IMR-90 (cell line): Measurements from ENCODE around the gene MTUS2. TPM values are rescaled to one million over a fixed set of nuclear protein-coding genes. Genes with fewer than 3 reads are reported as not detected.

ENCODE experiments used
- ATAC-seq: fragments of 200-7000 bp; cut with Tn5 transposase; 2 replicates; pipeline ENCODE4 v1.9.1; 2020; ENCODE audit warnings: low read depth, mild to moderate bottlenecking, moderate library complexity
- BruUV-seq: library from RNA; stranded (reverse); fragments of 400-500 nt; replicated peaks from 2 replicates; lab custom pipeline; 2021; lab: Mats Ljungman, UMichigan
- CTCF ChIA-PET: fragments of 300-600 bp; formaldehyde crosslinking; extraction: SDS; loops from one replicate; lab custom pipeline; 2021; ENCODE audit warnings: antibody characterized with exemption; lab: Yijun Ruan, JAX
- POLR2A ChIA-PET: fragments of 300-600 bp; sonication (Branson Sonifier 250); formaldehyde crosslinking; loops from one replicate; lab custom pipeline; 2022; ENCODE audit warnings: antibody characterized with exemption; ENCODE audit not compliant: unreplicated experiment; lab: Charles Lee
- DNase-seq: peaks from one replicate; pipeline ENCODE4 v3.0.0; 2013
- H2AFZ ChIP-seq: replicated peaks from 2 replicates; pipeline ENCODE3; 2013; ENCODE audit warnings: low read length, mild to moderate bottlenecking; ENCODE audit not compliant: poor library complexity
- H2AK5ac ChIP-seq: 2 replicates; pipeline ENCODE4 v1.6.1; 2013; ENCODE audit warnings: low read depth, low read length, inconsistent platforms
- H2AK9ac ChIP-seq: replicated peaks from 2 replicates; pipeline ENCODE3; 2013; ENCODE audit warnings: mild to moderate bottlenecking, low read depth, low read length, moderate library complexity; ENCODE audit not compliant: poor library complexity
- H2BK120ac ChIP-seq: 2 replicates; pipeline ENCODE4 v1.6.1; 2013; ENCODE audit warnings: low read depth, low read length, inconsistent platforms
- H2BK15ac ChIP-seq: 3 replicates; pipeline ENCODE4 v1.6.1; 2013; ENCODE audit warnings: low read depth, low read length, inconsistent platforms
- H2BK20ac ChIP-seq: 2 replicates; pipeline ENCODE4 v1.6.1; 2013; ENCODE audit warnings: low read depth, mild to moderate bottlenecking, inconsistent platforms, low read length, moderate library complexity
- H2BK5ac ChIP-seq: 2 replicates; pipeline ENCODE4 v1.6.1; 2013; ENCODE audit warnings: mild to moderate bottlenecking, low read depth, low read length, inconsistent platforms; ENCODE audit not compliant: poor library complexity, severe bottlenecking
- H3K14ac ChIP-seq: replicated peaks from 2 replicates; pipeline ENCODE4 v1.6.1; 2013; ENCODE audit warnings: low read depth, low read length, inconsistent platforms
- H3K18ac ChIP-seq: 2 replicates; pipeline ENCODE4 v1.6.1; 2013; ENCODE audit warnings: low read depth, low read length, control low read depth
- H3K23ac ChIP-seq: 2 replicates; pipeline ENCODE4 v1.6.1; 2013; ENCODE audit warnings: low read depth, low read length, inconsistent platforms
- H3K27ac ChIP-seq: 2 replicates; pipeline ENCODE4 v1.5.1; 2013; ENCODE audit warnings: mild to moderate bottlenecking, control low read depth, low read length; ENCODE audit not compliant: insufficient read depth
- H3K27me3 ChIP-seq: 2 replicates; pipeline ENCODE4 v1.6.1; 2013; ENCODE audit warnings: low read length; ENCODE audit not compliant: control insufficient read depth, insufficient read depth
- H3K36me3 ChIP-seq: 2 replicates; pipeline ENCODE4 v1.6.1; 2013; ENCODE audit warnings: low read length, mixed read lengths; ENCODE audit not compliant: control insufficient read depth, insufficient read depth
- H3K4ac ChIP-seq: 2 replicates; pipeline ENCODE4 v1.6.1; 2013; ENCODE audit warnings: low read depth, low read length, inconsistent platforms
- H3K4me1 ChIP-seq: 2 replicates; pipeline ENCODE4 v1.6.1; 2013; ENCODE audit warnings: low read length, mixed read lengths; ENCODE audit not compliant: control insufficient read depth, insufficient read depth
- H3K4me2 ChIP-seq: 2 replicates; pipeline ENCODE4 v1.6.1; 2013; ENCODE audit warnings: low read depth, mild to moderate bottlenecking, control low read depth, low read length, moderate library complexity
- H3K4me3 ChIP-seq: 2 replicates; pipeline ENCODE4 v1.5.1; 2013; ENCODE audit warnings: low read depth, mild to moderate bottlenecking, control low read depth, low read length, moderate library complexity; ENCODE audit not compliant: insufficient read depth
- H3K56ac ChIP-seq: 2 replicates; pipeline ENCODE4 v1.6.1; 2013; ENCODE audit warnings: low read length, inconsistent platforms; ENCODE audit not compliant: insufficient read depth; ENCODE audit errors: extremely low read depth
- H3K79me1 ChIP-seq, 2 experiments: 2 replicates each; pipeline ENCODE4 v1.6.1; 2013; ENCODE audit warnings: low read length in 2 of 2, inconsistent platforms in 1 of 2, low read depth in 1 of 2
- H3K9ac ChIP-seq: 2 replicates; pipeline ENCODE4 v1.6.1; 2013; ENCODE audit warnings: low read depth, low read length, control low read depth
- H3K9me1 ChIP-seq: 2 replicates; pipeline ENCODE4 v1.6.1; 2013; ENCODE audit warnings: low read length, inconsistent platforms; ENCODE audit not compliant: insufficient read depth
- H3K9me3 ChIP-seq: 2 replicates; pipeline ENCODE4 v1.6.1; 2013; ENCODE audit warnings: low read length; ENCODE audit not compliant: control insufficient read depth, insufficient read depth
- H4K20me1 ChIP-seq: 2 replicates; pipeline ENCODE4 v1.6.1; 2013; ENCODE audit warnings: low read length, inconsistent platforms; ENCODE audit not compliant: insufficient read depth
- H4K5ac ChIP-seq: 2 replicates; pipeline ENCODE4 v1.6.1; 2013; ENCODE audit warnings: mild to moderate bottlenecking, low read depth, low read length, control low read depth
- H4K8ac ChIP-seq, 2 experiments: 2 replicates each; pipeline ENCODE4 v1.6.1; 2013; ENCODE audit warnings: low read depth in 2 of 2, low read length in 2 of 2, control low read depth in 1 of 2, inconsistent platforms in 1 of 2
- H4K91ac ChIP-seq: 2 replicates; pipeline ENCODE4 v1.6.1; 2013; ENCODE audit warnings: low read depth, low read length, inconsistent platforms; ENCODE audit not compliant: insufficient read depth
- BHLHE40 ChIP-seq: fragments of 150-350 bp; IDR thresholded peaks from 2 replicates; pipeline ENCODE4 v1.6.1; 2016; ENCODE audit warnings: mild to moderate bottlenecking, low read depth, low read length
- CEBPB ChIP-seq: IDR thresholded peaks from 2 replicates; pipeline ENCODE4 v1.6.1; 2012; ENCODE audit warnings: low read depth, low read length, improper control_type of control experiment
- CHD1 ChIP-seq: IDR thresholded peaks from 2 replicates; pipeline ENCODE4 v1.6.1; 2012; ENCODE audit warnings: low read depth, low read length, improper control_type of control experiment
- FOS ChIP-seq: fragments of 150-350 bp; IDR thresholded peaks from 2 replicates; pipeline ENCODE4 v1.6.1; 2016; ENCODE audit warnings: low read depth, low read length
- MAFK ChIP-seq: IDR thresholded peaks from 2 replicates; pipeline ENCODE4 v1.6.1; 2012; ENCODE audit warnings: low read depth, low read length, improper control_type of control experiment
- MAZ ChIP-seq: IDR thresholded peaks from 2 replicates; pipeline ENCODE4 v1.6.1; 2012; ENCODE audit warnings: low read depth, mild to moderate bottlenecking, low read length, improper control_type of control experiment, moderate library complexity, borderline replicate concordance
- MXI1 ChIP-seq: IDR thresholded peaks from 2 replicates; pipeline ENCODE4 v1.6.1; 2012; ENCODE audit warnings: low read depth, mild to moderate bottlenecking, low read length, moderate library complexity, borderline replicate concordance
- NFE2L2 ChIP-seq: fragments of 150-350 bp; IDR thresholded peaks from 2 replicates; pipeline ENCODE4 v1.6.1; 2016; ENCODE audit warnings: low read depth, mild to moderate bottlenecking, low read length
- POLR2A ChIP-seq: IDR thresholded peaks from 2 replicates; pipeline ENCODE4 v1.6.1; 2012; ENCODE audit warnings: mild to moderate bottlenecking, low read depth, low read length
- RAD21 ChIP-seq: IDR thresholded peaks from 2 replicates; pipeline ENCODE4 v1.6.1; 2012; ENCODE audit warnings: low read length, improper control_type of control experiment
- RCOR1 ChIP-seq: IDR thresholded peaks from 2 replicates; pipeline ENCODE4 v1.6.1; 2012; ENCODE audit warnings: mild to moderate bottlenecking, low read length, improper control_type of control experiment; ENCODE audit not compliant: insufficient replicate concordance
- RFX5 ChIP-seq: IDR thresholded peaks from 2 replicates; pipeline ENCODE4 v1.8.0; 2012; ENCODE audit warnings: low read depth, mild to moderate bottlenecking, low read length, moderate library complexity
- SMC3 ChIP-seq: fragments of 150-350 bp; IDR thresholded peaks from 2 replicates; pipeline ENCODE4 v1.6.1; 2016; ENCODE audit warnings: low read depth, mild to moderate bottlenecking, antibody characterized with exemption, low read length, moderate library complexity
- WGBS, 2 experiments: methylation state at CpG; one replicate each; pipeline versions ENCODE4 v1.1.5 to v1.1.7; 2013; ENCODE audit warnings: missing lambda C conversion rate in 2 of 2; ENCODE audit not compliant: insufficient read length in 1 of 2; ENCODE audit errors: extremely low coverage in 2 of 2; 5-methylcytosine and 5-hydroxymethylcytosine counted together
- dilution Hi-C: fragments of 300-500 bp; cut with HindIII; formaldehyde crosslinking; loops from one replicate; pipeline ENCODE4 v1.14.3; 2018; ENCODE audit warnings: low sequenced_read_pairs; ENCODE audit not compliant: unreplicated experiment
- in situ Hi-C: fragments of 300-500 bp; cut with MboI; formaldehyde crosslinking; loops from 3 replicates; pipeline ENCODE4 v1.14.3; 2019; ENCODE audit warnings: low sequenced_read_pairs, inconsistent platforms, mixed read lengths
- intact Hi-C: fragments of 100-400 bp; cut with micrococcal nuclease; formaldehyde crosslinking; loops from 2 replicates; pipeline ENCODE4 v1.10.0; 2022
- polyA plus RNA-seq, 3 experiments: library from polyadenylated mRNA; depleted of rRNA; stranded (reverse); fragments of >200 nt; gene quantifications; 2 replicates each; pipeline ENCODE4 v1.2.3, GENCODE V29; 2012; ENCODE audit warnings: low replicate concordance in 1 of 3
- total RNA-seq: library from RNA; depleted of rRNA; stranded (reverse); fragments of >200 nt; gene quantifications from 2 replicates; pipeline ENCODE4 v1.2.3, GENCODE V29; 2012
- TF ChIP-seq, protein P1 (sequence below): fragments of 150-350 bp; IDR thresholded peaks from 2 replicates; pipeline ENCODE4 v1.6.1; 2016; ENCODE audit warnings: low read depth, mild to moderate bottlenecking, low read length, moderate library complexity, borderline replicate concordance
- TF ChIP-seq, protein P2 (sequence below): conservative IDR thresholded peaks from 2 replicates; pipeline ENCODE4 v1.5.1; 2012; ENCODE audit warnings: mild to moderate bottlenecking, low read depth, low read length, improper control_type of control experiment
- TF ChIP-seq, protein P3 (sequence below): fragments of 150-350 bp; IDR thresholded peaks from 2 replicates; pipeline ENCODE4 v1.6.1; 2017; ENCODE audit warnings: mild to moderate bottlenecking, antibody characterized with exemption, low read length, low read depth

Gene MTUS2
- total and polyA plus RNA-seq, 2 of the 4 experiments (the other 2 are of a cell fraction) = under 0.01 to 0.02 TPM

GRCh38 chr13:29175250-29175873 is 355.2 kb downstream of the MTUS2 start:
- Histone ChIP-seq H3K4me3 (no peak overlapping the region), H2AK9ac (no peak overlapping the region), H3K23ac (no peak overlapping the region), H3K4me2 (no peak overlapping the region), H2AFZ (no peak overlapping the region), H3K36me3 (no peaks in the 10 kb centered on the region), H2BK15ac (no peak overlapping the region), H4K8ac (no peak overlapping the region), H4K5ac (no peak overlapping the region), H3K9me1 (no peaks in the 10 kb centered on the region), H3K9me3 (peaks cover 15% of the 10 kb centered on the region), H2BK5ac (no peak overlapping the region), H2AK5ac (no peak overlapping the region), H4K91ac (no peak overlapping the region), H3K27ac (no peak overlapping the region), H3K4ac (no peak overlapping the region), H3K27me3 (no peaks in the 10 kb centered on the region), H4K20me1 (no peaks in the 10 kb centered on the region), H2BK120ac (no peak overlapping the region), H3K14ac (no peak overlapping the region), H3K56ac (no peak overlapping the region), H3K18ac (no peak overlapping the region), H3K4me1 (no peaks in the 10 kb centered on the region), H2BK20ac (no peak overlapping the region), H3K79me1 (no peaks in the 10 kb centered on the region), H3K9ac (no peak overlapping the region)
- ChIA-PET CTCF (interaction anchor here (0.6 kb wide), 1 partner anchor 245 kb away, joined by 3 read pairs; no protein-coding TSS in a partner anchor), POLR2A (no interaction called here)
- no TSS peak for BruUV-seq
- intact Hi-C loops = no loop called here
- in situ Hi-C loops = no loop called here
- ATAC-seq (no peak), DNase-seq (no peak)
- dilution Hi-C loops = no loop called here
- no CpG with 5 or more reads among the region's 3 CpGs for WGBS, 2 experiments
- TF ChIP-seq, protein P1, sequence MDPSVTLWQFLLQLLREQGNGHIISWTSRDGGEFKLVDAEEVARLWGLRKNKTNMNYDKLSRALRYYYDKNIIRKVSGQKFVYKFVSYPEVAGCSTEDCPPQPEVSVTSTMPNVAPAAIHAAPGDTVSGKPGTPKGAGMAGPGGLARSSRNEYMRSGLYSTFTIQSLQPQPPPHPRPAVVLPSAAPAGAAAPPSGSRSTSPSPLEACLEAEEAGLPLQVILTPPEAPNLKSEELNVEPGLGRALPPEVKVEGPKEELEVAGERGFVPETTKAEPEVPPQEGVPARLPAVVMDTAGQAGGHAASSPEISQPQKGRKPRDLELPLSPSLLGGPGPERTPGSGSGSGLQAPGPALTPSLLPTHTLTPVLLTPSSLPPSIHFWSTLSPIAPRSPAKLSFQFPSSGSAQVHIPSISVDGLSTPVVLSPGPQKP = no peak
- TF ChIP-seq SMC3 = no peak
- TF ChIP-seq, protein P2, sequence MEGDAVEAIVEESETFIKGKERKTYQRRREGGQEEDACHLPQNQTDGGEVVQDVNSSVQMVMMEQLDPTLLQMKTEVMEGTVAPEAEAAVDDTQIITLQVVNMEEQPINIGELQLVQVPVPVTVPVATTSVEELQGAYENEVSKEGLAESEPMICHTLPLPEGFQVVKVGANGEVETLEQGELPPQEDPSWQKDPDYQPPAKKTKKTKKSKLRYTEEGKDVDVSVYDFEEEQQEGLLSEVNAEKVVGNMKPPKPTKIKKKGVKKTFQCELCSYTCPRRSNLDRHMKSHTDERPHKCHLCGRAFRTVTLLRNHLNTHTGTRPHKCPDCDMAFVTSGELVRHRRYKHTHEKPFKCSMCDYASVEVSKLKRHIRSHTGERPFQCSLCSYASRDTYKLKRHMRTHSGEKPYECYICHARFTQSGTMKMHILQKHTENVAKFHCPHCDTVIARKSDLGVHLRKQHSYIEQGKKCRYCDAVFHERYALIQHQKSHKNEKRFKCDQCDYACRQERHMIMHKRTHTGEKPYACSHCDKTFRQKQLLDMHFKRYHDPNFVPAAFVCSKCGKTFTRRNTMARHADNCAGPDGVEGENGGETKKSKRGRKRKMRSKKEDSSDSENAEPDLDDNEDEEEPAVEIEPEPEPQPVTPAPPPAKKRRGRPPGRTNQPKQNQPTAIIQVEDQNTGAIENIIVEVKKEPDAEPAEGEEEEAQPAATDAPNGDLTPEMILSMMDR = no peak
- TF ChIP-seq MAFK = no peak
- no peak for TF ChIP-seq MXI1
- no peak for TF ChIP-seq BHLHE40
- no peak for TF ChIP-seq CEBPB
- TF ChIP-seq RFX5 = no peak
- no peak for TF ChIP-seq MAZ
- TF ChIP-seq POLR2A = no peak
- no peak for TF ChIP-seq RCOR1
- TF ChIP-seq CHD1 = no peak
- TF ChIP-seq, protein P3, sequence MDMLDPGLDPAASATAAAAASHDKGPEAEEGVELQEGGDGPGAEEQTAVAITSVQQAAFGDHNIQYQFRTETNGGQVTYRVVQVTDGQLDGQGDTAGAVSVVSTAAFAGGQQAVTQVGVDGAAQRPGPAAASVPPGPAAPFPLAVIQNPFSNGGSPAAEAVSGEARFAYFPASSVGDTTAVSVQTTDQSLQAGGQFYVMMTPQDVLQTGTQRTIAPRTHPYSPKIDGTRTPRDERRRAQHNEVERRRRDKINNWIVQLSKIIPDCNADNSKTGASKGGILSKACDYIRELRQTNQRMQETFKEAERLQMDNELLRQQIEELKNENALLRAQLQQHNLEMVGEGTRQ = no peak
- TF ChIP-seq RAD21 = no peak
- TF ChIP-seq NFE2L2 = no peak
- no peak for TF ChIP-seq FOS
